SW480 (cell line): ENCODE measurements around the gene MBOAT7.
A peak's percentile ranks its signal among the peaks of the same experiment; 100 is the strongest.

Experiments
- DNase-seq: peaks from one replicate; pipeline ENCODE4 v3.0.0-alpha.2; 2016; ENCODE audit warnings: low spot score

Gene MBOAT7

DNA sequence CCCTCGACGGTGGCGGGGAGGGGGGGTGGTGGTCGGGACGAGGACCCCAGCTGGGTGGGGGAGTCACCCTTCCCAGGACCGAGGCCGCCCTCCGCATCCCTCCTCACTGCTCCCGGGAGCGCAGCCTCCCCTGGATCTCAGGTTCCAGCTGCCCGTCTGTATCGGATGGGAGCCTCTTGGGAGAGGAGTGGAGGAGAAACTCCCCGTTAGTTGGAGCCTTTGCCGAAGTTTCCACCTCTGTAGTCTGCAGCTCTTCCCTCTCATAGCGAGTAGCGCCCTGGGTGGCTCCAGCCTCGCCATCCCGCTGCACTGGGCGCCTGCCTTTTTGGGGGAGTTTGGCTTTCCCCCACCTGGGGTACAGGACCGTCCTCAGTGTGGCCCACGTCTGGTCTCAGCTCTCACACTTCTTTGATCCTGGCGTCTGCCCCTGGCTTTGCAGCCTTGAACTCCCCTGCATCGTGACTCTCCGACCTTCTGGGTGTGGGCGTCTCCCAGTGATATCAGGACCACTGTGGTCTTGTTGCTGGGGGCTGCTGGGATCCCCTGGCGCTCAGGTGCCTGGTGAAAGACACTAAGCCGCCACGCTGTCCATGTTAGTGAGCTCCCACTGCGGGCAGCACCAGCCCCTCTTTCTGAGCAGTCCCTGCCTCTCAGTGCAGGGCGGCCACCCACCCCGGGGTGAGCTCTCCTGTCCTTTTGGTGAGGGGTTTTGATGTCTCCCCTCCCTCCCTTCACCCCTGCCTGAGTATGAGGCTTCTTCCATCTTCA, 50.7 kb downstream of the MBOAT7 start:
- DNase-seq, result no peak

DNA sequence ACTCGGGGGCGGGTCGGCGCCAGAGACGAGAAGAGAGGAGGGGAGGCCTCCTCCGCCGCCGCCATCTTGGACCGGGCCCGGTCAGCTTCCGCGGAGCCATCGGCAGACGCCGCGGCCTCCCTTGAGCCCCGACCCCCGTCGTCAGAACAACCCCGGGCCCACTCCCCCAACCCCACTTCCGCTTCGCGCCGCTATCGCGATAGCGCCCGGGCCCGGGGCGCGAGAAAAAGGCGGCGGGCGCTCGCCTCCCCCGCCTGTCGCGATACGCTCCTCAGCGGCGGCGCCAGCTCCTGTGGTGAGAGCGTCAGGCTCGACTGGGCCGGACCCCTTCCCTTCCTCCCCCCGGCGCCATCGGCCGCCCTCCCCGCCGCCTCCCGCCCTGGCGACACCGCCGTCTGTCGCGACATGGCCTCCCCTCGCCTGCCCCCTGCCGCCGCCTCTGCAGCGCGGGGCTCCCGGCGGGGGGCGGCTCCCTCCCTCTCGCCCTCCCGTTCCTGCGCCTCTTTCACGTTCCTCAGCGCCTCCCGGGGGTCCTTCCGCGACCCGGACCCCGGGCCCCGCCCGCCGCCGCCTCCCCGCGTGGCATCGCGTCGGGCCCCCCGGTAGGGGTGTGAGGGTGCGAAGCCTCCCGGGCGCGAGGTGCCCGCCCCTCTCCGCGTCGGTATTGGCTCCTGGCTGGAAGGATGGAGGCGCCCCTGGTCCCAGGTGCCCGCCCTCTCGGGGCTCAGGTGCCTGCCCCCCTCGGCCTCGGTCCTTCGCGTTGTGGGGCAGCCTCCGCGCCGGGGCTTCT, 51.5 kb downstream of the MBOAT7 start, which contains the start of gene CNOT3:
Gene CNOT3, plus strand, starts transcription at position 64 of the 790 bp plus-strand sequence. CDS start 5,217 bp downstream, outside the sequence.
- no peak for DNase-seq

DNA sequence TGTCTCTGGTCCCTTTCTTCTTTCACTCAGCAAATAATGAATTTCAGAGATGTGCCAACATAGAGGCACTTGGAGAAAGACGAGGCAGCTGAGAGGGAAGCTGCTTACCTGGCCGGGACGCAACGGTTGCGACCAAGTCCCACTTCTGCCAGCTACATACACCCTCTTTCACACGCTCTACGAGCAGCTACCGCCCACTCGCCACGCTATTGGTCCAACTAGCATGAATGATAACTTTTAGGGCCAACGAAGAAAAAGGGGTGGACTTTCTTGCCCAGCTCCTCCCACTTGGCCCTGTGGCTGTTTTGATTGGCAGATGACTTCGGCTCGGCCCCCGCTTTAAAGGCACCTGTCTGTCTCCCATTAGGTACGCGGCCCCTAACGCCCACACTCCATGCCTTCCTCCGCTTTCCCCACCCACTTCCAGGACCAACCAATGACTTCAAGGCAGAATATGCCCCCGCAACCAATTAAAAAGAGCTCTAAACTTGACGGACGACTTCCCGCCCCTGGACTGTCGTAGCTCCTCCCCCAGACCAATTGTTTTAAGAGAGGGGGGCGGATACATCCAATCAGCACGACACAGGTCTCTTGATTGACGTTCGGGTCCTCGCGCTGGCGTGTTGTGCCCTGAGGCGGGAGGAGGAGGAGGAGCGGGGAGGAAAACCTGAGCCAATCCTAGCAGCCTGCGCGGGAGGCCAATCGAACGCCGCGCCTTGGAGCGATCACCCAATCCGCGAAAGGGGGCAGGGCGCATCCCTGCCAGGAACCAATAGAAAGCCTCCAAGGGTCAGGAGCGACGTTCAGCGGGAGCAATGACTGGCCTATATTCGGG, 52.3 kb downstream of the MBOAT7 start:
- peak; percentile 100 for DNase-seq

DNA sequence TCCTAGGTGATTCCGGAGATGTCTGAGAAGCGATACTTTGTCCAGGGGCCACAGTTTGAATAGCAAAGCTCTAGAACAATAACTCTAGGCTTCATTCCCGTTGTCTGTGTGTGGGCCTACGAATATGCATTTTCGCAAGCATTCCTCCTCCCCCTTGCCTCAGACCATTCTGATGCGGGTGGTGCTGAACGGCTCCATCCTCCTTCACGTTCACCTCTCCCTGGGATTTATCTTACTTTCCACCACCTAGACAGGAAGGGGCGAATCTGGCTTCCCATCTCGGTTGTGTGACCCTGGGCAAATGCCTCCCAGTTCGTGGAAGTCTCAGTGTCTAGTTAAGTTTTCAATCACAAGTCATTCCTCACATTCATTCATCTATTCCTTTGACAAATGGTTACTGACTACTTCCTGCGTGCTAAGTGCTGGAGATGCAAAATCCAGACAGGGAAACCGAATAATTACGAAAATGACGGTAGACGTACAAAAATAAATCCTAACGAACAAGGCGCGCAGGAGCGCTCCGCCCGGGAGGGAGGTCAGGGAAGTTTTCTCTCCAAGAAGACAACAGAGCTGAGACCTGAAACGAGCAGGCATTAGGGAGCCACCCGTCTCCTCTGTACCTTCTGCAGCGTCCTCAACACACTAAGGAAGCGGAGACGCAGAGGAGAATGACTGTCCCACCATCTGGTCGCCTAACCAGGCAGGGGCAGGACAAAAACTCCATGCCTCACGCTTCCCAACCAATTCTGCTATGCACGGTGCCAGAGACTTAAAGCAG, 53.1 kb downstream of the MBOAT7 start:
- peak; percentile 50 for DNase-seq

DNA sequence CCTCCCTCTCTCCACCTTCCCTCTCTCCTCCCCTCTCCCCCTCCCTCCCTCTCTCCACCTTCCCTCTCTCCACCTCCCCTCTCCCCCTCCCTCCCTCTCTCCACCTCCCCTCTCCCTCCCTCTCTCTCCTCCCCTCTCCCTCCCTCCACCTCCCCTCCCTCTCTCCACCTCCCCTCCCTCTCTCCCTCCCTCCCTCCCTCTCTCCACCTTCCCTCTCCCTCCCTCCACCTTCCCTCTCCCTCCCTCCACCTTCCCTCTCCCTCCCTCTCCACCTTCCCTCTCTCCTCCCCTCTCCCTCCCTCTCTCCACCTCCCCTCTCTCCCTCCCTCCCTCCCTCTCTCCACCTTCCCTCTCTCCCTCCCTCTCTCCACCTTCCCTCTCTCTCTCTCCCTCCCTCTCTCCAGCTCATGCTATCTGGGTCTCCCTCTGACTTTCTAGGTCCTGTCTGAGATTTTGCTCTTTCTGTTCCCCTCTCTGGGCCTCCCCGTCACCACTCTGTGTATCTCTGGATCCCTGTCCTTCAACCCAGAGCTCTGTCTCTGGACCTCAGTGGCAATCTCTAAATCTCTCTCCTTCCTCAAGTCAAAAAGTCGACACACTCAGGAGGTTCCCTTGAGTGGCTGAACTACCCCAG, 55.3 kb downstream of the MBOAT7 start:
- DNase-seq, result no peak

DNA sequence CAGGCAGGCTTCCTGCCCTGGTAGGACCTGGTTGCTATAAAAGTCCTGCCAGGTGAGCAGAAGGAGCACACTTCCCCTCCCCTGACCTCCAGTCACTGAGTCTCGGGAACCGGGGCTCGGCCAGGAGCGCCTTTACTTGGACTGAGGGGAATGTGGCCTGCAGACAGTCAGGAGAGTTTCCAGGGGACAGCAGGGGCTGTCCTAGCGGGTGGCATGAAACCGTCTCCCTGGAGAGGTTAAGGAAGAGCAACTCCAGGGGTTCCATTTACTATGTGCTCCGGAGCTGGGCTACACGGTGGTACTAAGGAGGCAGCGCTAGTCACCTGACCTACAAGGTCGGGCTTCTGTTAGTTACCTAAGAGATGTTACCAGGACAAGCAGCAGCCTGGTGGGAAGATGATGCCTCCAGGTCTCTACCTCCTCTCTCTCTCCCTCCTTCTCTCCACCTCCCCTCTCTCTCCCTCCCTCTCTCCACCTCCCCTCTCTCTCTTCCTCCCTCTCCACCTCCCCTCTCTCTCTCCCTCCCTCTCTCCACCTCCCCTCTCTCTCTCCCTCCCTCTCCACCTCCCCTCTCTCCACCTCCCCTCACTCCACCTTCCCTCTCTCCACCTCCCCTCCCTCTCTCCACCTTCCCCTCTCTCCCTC, 55.9 kb downstream of the MBOAT7 start:
- DNase-seq, result no peak

DNA sequence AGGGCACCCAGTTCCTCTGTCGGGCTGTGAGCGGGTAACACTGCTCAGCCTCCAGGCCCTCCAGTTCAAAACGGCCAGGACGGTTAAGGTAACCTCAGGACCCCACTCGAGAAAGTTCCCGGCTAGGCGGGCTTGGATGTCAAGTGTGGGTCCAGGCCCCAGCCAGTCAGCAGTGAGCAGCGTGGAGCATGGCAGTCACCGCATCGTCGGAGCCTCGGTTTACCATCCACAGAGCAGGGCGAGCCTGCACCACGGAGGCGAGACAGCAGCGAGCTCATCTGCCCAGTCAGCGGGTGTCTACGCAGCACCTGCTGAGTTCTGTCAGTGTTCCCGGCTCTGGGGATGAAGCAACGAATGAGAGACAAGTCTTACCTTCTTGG, 59.8 kb downstream of the MBOAT7 start:
- no peak for DNase-seq

DNA sequence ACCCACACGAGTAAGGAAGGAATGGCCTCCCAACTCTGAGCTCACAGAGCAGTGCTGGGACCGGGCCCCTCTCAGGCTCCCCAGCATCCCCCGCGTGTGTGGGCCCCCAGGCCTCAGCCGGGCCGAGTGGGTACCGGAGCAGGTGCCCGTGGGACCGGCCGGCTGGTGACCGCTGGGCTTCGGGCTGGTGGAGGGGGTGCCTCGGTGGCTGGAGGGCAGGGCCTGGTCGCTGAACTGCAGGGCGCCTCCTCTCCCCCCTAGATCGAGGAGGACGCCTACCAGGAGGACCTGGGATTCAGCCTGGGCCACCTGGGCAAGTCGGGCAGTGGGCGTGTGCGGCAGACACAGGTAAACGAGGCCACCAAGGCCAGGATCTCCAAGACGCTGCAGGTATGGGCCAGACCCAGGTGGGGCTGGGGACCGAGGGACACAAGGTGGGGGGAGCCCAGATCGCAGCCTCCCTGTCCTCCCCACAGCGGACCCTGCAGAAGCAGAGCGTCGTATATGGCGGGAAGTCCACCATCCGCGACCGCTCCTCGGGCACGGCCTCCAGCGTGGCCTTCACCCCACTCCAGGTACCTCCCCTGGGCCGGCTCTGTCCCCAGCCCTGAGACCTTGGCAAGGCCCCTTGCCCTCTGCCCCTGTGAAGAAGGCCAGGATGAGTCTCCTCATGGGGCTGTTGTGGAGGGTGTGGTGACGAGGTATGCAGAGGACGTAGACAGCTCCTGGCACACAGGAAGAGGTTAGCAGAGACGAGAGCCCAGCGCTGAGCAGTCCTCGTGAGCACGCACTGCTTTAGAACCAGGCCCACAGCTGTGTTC, 60.4 kb downstream of the MBOAT7 start:
- no peak for DNase-seq

DNA sequence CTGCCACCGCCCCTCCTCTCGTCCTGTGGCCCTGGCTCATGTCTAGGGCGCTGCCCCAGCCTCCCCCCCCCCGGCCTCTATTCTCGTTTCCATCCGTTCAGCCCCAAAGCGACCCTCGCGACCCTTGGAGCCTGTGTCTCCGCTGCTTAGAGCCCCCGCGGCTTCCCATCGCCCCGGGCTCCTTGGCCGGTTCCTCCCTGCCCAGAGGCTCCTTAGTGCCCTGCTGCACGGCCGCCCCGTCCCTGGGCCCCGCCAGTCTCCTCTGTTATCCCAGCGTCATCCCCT, 61.0 kb downstream of the MBOAT7 start:
- DNase-seq, result no peak

DNA sequence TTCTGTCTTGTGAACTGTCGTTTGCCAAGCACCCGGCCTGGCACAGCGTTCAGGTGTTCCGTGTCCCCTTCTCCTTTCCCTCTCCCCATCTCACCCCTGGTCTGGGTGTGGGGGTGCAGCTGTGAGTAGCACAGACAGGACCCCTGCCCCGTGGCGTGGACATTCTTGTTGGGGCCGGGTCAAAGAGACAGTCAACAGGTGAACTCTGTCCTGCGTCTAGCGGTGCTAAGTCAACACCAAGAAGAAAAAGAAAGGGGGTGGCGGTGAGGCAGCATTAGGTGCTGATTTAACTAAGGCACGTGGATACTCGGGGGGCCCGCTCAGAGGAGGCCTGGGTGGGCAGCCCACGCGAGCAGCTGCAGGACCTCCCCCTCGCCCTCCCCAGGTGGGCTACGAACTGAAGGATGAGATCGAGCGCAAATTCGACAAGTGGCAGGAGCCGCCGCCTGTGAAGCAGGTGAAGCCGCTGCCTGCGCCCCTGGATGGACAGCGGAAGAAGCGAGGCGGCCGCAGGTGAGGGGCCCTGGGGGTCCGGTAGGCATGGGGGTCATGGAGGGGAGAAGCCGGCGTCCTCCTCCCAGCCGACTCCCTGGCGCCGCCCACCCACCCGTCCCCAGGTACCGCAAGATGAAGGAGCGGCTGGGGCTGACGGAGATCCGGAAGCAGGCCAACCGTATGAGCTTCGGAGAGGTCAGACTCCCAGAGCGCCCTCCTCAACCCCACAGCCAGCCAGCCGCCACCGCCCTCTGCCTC, 61.5 kb downstream of the MBOAT7 start:
- DNase-seq, result no peak

DNA sequence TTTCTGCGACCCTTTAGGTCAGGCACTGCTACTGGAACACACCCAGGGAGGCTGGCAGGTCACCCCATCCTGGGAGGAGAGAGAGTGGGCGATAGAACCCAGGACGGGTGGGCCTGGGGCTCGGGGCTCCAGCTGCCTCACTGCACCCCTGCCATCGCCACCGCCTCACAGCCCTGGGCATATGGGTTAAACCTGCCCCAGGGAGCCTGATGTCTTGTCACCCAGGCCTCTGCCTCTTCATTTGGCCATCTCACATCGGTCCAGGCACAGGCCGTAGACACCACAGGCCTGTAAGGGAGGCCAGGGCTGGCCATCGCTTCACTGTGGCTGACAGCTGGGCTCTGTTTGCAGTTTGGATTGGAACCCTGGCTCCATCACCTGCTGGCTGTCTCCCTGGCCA, 63.7 kb downstream of the MBOAT7 start:
- no peak for DNase-seq

DNA sequence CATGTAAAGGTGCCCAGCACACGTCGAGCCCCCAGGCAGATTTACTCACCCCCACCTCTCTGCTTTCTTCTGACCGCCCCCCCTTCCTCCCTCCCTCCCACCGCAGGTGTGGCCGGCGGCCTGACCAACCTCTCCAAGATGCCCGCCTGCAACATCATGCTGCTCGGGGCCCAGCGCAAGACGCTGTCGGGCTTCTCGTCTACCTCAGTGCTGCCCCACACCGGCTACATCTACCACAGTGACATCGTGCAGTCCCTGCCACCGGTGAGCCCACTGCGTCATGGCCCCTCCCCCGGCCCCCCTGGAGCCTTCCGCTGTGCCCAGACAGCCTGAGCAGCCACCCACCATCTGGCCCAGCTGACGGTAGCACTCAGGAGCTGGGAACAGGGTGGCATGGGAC, 65.0 kb downstream of the MBOAT7 start:
- DNase-seq, result no peak

DNA sequence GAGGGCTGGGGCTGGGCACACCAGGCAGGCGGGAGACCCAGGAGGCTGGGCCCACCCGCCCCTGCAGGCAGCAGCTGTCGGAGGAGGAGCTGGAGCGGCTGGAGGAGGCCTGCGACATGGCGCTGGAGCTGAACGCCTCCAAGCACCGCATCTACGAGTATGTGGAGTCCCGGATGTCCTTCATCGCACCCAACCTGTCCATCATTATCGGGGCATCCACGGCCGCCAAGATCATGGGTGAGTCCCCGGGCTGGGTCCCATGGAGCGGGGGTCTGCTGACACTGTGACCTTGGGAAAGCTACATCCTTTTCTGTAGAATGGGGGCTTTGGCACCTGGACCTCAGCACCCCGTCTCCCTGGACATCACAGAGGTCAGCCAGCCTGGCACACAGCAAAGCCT, 65.7 kb downstream of the MBOAT7 start:
- no peak for DNase-seq
